Measurements from ENCODE around the gene PILRA.

GRCh38 chr7:100433592-100434296 is 60.5 kb downstream of the PILRA start:
- TF ChIP-seq, protein P1, sequence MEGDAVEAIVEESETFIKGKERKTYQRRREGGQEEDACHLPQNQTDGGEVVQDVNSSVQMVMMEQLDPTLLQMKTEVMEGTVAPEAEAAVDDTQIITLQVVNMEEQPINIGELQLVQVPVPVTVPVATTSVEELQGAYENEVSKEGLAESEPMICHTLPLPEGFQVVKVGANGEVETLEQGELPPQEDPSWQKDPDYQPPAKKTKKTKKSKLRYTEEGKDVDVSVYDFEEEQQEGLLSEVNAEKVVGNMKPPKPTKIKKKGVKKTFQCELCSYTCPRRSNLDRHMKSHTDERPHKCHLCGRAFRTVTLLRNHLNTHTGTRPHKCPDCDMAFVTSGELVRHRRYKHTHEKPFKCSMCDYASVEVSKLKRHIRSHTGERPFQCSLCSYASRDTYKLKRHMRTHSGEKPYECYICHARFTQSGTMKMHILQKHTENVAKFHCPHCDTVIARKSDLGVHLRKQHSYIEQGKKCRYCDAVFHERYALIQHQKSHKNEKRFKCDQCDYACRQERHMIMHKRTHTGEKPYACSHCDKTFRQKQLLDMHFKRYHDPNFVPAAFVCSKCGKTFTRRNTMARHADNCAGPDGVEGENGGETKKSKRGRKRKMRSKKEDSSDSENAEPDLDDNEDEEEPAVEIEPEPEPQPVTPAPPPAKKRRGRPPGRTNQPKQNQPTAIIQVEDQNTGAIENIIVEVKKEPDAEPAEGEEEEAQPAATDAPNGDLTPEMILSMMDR (conservative IDR thresholded peaks at IDR 0.05 in 1 of 2, IDR thresholded peaks at IDR 0.05 in 1 of 2; ENCODE audit: extremely low read depth in 1 of 2, insufficient read depth in 1 of 2, low read depth in 1 of 2, low read length in 2 of 2) = no peak
- no peak for TF ChIP-seq EZH2 (IDR thresholded peaks at IDR 0.05; ENCODE audit: borderline replicate concordance, low read length)

All from mammary epithelial cell (primary cell).